Melanocyte of skin (primary cell): ENCODE measurements around the gene DLG1. TPM values are rescaled to one million over a fixed set of nuclear protein-coding genes. Genes with fewer than 3 reads are reported as not detected.

Experiments
- small RNA-seq, 2 donors: library from RNA; depleted of rRNA; stranded (forward); fragments of <200 nt; gene quantifications; one replicate each; pipeline ENCODE3, GENCODE V24; 2012
- total RNA-seq, 2 donors: library from RNA; depleted of rRNA; stranded (reverse); fragments of >200 nt; gene quantifications; 2 replicates each; pipeline ENCODE4 v1.2.3, GENCODE V29; 2012

DLG1 gene
- total RNA-seq, result 10 to 100 TPM; 47.6 to 49.9 TPM

GRCh38 chr3:197298341-197298944 is at the start of gene DLG1:
DLG1 (minus strand) TSS chr3:197298612; CDS start chr3:197297204, 1,408 bp downstream.

GRCh38 chr3:197029511-197030167 is 268.8 kb downstream of the DLG1 start, which contains the start of gene MELTF:
MELTF (minus strand) TSS chr3:197029817; CDS start chr3:197029702, 115 bp downstream.

Small RNA genes within 50 kb of the gene (small RNA-seq; reads per million reads assigned to genes)
- gene MIR4797, result 0 to 0.13 reads per million in 2 donors
